GM13976 (cell line): Measurements from ENCODE around the gene CENPV.
"Not testable (repeated sequence)": the region's sequence is repeated elsewhere in the genome, so short reads cannot be mapped to it uniquely, and the experiment has no call there.

ENCODE experiments used
- DNase-seq: peaks from one replicate; pipeline ENCODE4 v3.0.0; 2012; ENCODE audit warnings: low spot score
- CTCF ChIP-seq: IDR thresholded peaks from 2 replicates; pipeline ENCODE4 v1.5.1; 2012; ENCODE audit warnings: borderline replicate concordance, mild to moderate bottlenecking; ENCODE audit not compliant: insufficient read depth; ENCODE audit errors: extremely low read depth, missing control alignments, control extremely low read depth
- in situ Hi-C: fragments of 300-500 bp; cut with MboI; formaldehyde crosslinking; loops from one replicate; pipeline ENCODE4 v1.12.0; 2022; ENCODE audit warnings: low sequenced_read_pairs, mixed read lengths, inconsistent platforms; ENCODE audit not compliant: unreplicated experiment

The CENPV gene

DNA sequence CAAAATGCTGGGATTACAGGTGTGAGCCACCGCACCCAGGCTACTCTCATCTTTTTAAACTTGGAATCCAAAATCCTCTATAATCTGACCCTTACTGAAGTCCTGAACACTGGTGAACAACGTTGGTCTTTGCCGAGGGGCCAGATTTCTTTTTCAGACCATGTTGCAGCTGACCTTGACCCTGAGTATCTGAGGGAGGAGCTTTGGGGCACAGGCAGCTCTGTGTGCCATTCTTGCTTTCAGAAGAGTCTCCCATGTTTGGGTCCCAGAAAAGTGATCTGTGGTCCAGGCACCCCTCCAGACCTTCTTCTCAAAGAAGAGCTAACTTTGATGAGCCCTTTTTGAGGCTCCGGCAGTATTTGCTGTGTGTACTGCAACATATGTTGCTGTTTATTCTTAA, 50.4 kb downstream of the CENPV start:
- no peak for DNase-seq
- no peak for TF ChIP-seq CTCF
- in situ Hi-C loops, result no loop called here

GRCh38 chr17:16301963-16302855, 51.1 kb downstream of the CENPV start:
- in situ Hi-C loops, result no loop called here
- DNase-seq, result no peak
- TF ChIP-seq CTCF, result no peak

- in situ Hi-C loops, result no loop called here
- no peak for TF ChIP-seq CTCF
Observed at GRCh38 chr17:16300554-16300953, 52.7 kb downstream of the CENPV start.

DNA sequence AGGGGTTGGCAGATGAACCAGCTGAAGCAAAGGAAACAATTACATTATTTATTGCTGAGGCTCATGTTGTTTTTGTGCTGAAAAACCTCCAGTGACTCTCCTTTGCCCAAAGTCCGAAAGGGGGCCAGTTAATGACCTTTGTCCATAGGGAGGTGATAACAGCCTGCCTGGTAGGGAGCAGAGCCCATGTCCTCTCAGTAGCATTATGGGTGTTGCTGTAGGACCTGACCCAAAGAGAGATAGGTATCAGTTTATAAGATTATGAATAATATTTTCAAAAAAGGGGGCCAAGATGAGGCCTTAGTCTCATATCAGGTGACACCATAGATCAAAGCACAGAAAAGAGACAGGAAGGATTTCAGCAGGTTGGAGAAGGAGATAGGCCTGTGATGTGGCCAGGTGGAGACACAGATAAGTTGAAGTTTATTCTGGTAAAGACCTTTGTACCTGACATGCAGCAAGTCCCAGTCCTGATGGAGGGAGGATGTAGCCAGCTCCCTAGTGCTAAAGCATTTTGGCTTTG, 55.1 kb downstream of the CENPV start:
- in situ Hi-C loops, result loop anchor here (10.0 kb wide), 1 partner anchor 63 kb away; no protein-coding TSS in a partner anchor
- TF ChIP-seq CTCF, result no peak
- peak; percentile 1 for DNase-seq

More at GRCh38 chr17:16300554-16300953, 52.7 kb downstream of the CENPV start:
- peak; percentile 1 for DNase-seq

DNA sequence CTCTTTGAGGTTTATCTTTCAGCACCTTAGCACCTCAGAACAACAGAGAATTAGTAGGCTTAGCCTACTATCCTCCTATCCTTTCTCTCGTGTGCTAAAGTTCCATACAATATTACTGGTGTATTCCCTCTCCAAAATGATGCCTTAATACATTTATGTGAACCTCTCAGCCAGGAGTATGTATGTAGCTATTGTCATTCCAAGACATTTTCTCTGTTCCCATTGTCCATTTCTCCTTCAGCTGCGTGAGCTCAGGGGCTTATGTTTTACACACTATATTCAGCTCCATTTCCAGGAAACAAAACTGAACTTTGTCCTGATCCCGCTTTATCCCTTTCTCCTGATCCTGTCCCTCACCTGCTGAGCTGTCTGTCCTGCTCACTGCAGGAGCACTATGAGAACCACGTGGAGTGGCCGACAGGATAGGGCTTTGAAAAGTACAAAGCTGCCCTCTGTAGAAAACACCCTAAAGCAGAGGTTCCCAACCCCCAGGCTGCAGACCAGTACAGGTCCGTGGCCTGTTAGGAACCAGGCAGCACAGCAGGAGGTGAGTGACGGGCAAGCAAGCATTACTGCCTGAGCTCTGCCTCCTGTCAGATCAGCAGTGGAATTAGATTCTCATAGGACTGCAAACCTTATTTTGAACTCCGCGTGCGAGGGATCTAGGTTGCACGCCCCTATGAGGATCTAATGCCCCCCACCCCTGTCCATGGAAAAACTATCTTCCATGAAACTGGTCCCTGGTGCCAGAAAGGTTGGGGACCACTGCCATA, 55.7 kb downstream of the CENPV start:
- in situ Hi-C loops, result loop anchor here (10.0 kb wide), 1 partner anchor 63 kb away; no protein-coding TSS in a partner anchor
- DNase-seq, result peak; percentile 4
- TF ChIP-seq CTCF, result no peak

- in situ Hi-C loops, result loop anchor here (10.0 kb wide), 1 partner anchor 61 kb away; no protein-coding TSS in a partner anchor
- DNase-seq, result not testable (repeated sequence)
Observed at GRCh38 chr17:16296072-16296471, 57.2 kb downstream of the CENPV start.

- DNase-seq, result no peak
- in situ Hi-C loops, result loop anchor here (10.0 kb wide), 1 partner anchor 60 kb away; no protein-coding TSS in a partner anchor
- no peak for TF ChIP-seq CTCF
Observed at GRCh38 chr17:16294560-16294959, 58.7 kb downstream of the CENPV start.
